Activated naive CD4-positive, alpha-beta T cell (primary cell): ENCODE measurements around the gene FMNL2.

Source experiments
- DNase-seq, 4 experiments: peaks; one replicate each; lab custom pipeline; 2025; lab: John Stamatoyannopoulos, UW

The FMNL2 gene

DNA sequence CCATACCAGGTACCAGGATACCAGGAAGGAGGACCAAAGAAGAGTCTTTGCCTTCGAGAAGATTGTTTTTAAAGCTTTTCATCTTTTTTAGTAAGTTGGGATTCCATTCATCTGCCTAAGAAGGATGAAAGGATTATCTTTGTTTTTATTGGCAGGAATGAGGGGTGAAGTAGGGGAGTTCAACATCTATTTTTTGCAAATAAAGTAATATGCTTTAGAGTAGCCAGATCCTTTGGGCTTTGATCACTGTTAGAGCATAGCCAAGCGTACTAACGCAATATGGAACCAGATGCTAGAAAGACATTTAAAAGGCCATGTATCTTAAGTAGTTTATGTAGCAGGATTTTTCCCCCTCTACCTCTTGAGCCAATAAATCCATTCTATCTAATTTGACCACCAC, 249.3 kb downstream of the FMNL2 start:
- no peak for DNase-seq

DNA sequence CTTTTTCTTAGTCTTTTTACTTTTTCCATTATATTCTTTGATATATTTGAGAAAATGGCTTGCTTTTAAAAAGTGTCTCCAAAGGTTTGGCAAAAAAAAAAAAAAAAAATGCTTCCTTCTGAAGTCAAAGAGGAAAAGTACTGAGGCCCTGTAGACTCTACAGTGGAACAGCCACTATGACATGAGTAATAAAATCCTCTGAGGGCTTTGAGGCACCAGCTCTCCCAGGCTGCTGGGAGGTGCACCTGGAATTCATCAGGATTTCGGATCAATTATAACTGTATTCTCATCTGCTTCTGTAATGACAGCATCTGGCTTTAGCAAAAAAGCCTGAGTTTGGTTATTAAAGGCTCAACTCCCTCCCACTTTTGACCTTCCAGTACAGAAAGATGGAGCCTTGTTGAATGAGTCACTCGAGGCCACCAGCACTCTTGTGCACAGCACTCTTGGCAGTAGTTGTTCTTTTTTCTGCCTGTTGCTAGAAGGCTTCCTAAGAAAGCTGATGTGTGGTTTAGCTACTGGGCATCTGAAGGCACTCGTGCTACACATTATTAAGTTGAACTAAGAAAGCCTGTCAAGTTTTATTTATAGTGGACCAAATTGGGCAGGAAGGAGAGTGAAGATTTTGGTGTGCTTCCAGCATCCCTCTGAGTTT, 251.0 kb downstream of the FMNL2 start:
- DNase-seq, result no peak

- DNase-seq, result no peak
Observed at GRCh38 chr2:152587187-152587947, 252.4 kb downstream of the FMNL2 start.

- no peak for DNase-seq
Observed at GRCh38 chr2:152588998-152589397, 254.0 kb downstream of the FMNL2 start.

- no peak for DNase-seq
Observed at GRCh38 chr2:152594022-152594766, 259.2 kb downstream of the FMNL2 start.

- DNase-seq, result no peak
Observed at GRCh38 chr2:152594792-152595191, 259.8 kb downstream of the FMNL2 start.

DNA sequence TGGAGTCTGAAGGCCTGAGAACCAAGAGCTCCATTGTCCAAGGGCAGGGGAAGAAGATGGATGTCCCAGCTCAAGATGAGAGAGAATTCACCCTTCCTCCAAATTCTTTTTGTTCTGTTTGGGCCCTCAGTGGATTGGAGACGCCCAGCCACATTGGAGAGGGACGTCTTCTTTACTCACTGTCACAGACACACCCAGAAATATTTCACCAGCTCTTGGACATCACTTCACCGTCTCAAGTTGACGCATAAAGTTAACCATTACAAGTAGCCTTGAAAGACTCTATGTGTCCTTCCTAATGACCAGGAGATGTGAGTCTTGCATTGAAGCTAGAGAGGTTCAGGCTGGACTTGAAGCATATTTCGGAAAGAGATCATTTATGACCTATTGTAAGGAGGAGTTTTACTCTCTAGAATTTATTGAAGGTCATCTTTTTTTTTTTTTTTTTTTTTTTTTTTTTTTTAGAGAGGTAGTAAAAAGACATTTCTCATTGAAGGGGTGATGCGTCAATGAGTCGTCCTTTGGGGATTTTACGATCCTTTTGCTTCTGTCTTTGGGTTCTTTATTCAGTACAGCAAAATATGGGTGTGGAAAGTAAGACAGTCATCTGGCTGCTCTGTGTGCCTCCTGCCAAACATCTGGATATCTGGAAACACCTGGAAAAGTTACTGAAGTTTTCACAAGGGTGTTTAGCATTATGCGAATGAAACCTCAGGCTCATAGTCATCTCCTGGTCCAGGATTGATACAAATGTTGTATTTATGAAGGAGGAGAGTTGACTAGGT, 264.2 kb downstream of the FMNL2 start:
- no peak for DNase-seq

- no peak for DNase-seq
Observed at GRCh38 chr2:152600051-152600657, 265.2 kb downstream of the FMNL2 start.

- DNase-seq, result no peak
Observed at GRCh38 chr2:152600697-152601096, 265.7 kb downstream of the FMNL2 start.

- no peak for DNase-seq
Observed at GRCh38 chr2:152602750-152603149, 267.8 kb downstream of the FMNL2 start.

DNA sequence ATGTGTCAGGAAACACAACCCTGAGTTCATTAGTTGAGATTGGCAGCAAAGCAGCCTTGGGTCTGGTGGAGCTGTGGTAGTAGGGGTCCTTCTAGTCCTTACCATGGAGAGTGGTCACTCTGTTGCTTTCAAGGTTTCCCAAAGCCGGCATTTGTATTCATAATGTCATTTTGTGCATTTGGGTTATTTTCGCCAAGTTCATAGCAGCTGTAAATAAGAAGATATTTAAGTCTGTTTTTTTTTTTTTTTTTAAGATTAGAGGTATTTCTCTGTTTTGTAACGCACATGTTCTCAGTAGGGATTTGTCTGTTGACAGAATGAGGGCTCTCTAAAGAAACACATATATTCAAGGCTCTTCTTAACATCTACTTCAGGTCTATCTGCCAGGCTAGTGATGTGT, 268.2 kb downstream of the FMNL2 start:
- DNase-seq, result no peak

GRCh38 chr2:152606081-152606480, 271.1 kb downstream of the FMNL2 start:
- DNase-seq, result no peak

DNA sequence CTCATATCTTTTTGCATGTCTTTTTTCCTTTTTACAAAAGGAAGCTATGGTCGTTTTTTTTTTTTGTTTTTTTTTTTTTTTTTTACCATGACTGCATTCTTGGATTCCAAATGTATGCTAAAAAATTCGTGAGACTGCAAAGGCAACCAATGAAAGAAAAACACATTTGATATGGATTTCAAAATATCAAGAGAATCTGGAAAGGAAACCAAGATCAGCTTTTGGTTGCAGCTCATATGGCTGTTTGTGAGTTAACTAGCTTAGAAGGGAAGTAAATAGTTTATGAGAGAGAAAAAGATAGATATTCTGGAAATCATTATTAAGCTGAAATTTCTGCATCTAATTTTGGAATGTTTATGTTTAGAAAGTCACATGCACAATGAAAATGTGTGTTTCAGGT, 272.0 kb downstream of the FMNL2 start:
- DNase-seq, result no peak

DNA sequence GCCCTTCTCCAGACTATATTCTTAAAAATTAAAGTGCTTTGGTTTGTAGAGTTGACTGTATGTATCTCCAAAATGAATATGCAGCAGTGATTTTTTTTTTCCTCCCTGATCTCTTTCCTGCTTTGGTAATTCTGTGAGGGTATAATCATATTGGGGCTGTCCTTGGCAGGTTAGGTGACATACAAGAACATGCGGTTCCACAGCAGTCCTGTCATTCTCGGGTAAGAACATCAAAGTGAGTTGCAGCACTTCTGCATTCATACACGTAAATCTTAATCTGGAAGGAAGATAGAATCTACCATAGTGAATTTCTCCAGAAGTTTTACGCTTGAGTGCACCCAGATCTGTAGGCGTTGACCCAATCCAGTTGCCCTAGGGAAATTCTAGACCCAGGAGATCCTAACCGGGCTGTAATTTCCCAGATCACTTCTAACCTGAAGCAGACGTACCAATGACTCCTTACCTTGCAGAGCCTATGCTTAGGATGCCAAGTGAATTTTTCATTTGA, 272.9 kb downstream of the FMNL2 start:
- no peak for DNase-seq

DNA sequence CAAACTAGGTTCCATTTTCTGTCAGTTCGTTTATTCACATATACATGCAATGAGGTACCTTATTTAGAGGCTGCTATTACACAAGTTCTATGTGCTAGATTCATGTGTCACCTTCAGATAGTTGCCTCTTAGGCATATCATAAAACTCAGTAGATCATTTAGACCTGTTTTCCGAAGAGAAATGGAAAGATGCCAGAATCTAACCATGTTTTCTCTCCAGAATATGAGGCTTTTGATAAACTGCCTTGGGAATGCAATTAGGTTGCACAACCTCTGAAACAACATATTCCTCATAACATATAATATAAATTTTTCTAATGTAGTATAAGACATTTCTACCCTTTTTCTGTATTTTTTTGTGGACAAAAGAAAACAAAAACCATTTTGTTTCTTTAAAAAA, 274.2 kb downstream of the FMNL2 start:
- DNase-seq, result no peak

- DNase-seq, result no peak
Observed at GRCh38 chr2:152609699-152610098, 274.7 kb downstream of the FMNL2 start.

GRCh38 chr2:152611458-152612231, 276.7 kb downstream of the FMNL2 start:
- DNase-seq, result no peak

DNA sequence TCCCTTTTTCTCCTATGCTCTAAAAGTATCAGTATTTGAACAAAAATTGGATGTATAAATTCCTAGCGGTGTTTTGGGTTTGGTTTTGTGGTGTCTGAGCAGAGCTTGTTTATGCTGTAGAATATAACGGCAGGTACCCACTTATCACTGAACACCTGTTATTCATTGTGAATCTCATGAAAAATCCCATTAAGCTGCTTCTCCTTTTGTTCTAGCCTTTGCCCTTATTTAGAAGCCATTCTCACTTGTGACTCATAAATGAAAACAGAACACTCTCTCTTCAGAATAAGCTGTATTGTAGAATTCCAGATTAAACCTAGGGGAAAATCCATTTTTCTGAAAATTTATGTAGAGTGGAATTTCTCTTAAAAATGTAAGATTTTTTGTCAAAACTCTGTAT, 278.3 kb downstream of the FMNL2 start:
- DNase-seq, result no peak

DNA sequence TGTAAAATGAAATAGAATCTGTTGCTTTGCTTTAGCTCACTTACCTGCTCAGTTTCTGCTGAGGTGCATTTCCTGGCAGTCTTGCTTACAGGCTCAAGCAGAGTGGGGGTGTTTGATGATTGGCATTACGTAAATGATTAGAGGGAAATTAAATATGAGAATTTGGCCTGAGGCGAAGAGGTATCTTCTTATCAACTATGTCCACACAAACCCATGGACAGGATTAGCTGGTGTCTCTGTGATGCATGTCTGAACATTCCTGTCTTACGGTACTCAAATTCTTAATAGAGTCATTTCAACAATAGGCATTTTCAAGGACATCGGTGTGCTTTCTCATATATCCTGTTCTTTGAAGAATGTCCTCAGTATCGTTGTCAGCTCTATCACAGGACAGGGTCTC, 280.2 kb downstream of the FMNL2 start:
- no peak for DNase-seq

DNA sequence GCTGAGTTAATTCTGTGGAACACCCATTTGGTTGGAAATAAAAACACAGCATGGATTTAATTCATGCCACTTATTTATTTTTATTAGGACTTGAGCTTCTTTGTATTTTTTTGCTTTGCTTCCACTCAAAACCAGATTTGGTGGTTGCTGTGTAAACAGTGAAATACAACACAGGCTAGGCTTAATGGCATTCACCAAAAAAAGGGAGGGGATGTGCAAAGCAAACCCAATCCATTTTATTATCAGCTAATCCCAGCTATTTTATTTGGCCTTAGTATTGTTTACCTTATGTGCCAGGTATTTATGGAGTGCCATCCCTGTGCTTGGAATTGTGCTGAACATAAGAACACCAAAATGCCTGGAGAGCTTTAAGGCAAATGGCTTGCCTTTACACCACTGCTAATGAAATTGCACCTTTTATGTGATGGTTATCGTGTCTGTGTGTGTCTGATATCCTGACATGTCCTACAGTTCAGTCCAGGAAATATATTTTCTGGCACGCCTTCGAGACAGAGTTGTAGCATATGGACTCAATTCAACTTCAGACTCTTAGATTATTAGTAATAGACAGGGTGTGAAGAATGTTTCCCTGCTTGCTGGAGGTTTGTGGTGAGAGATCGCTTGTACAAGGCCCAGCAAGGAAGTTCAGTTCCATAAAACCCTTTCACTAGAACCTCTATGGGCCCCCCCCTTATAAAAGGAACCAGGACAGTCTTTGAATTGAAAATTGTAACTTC, 282.6 kb downstream of the FMNL2 start:
- DNase-seq, result no peak
